Stimulated activated CD8-positive, alpha-beta memory T cell treated with anti-CD3 and anti-CD28 coated beads, Interleukin-4, amount 100 ng/mL, for 4 hours (primary cell): ENCODE measurements around the gene SLC44A3.
"Not testable (repeated sequence)": the region's sequence is repeated elsewhere in the genome, so short reads cannot be mapped to it uniquely, and the experiment has no call there.

Experiments used
- DNase-seq, 2 donors: peaks; one replicate each; pipeline ENCODE4 v3.0.0-alpha.2; 2020; ENCODE audit warnings: low read depth in 2 of 2, low spot score in 1 of 2

The SLC44A3 gene

DNA sequence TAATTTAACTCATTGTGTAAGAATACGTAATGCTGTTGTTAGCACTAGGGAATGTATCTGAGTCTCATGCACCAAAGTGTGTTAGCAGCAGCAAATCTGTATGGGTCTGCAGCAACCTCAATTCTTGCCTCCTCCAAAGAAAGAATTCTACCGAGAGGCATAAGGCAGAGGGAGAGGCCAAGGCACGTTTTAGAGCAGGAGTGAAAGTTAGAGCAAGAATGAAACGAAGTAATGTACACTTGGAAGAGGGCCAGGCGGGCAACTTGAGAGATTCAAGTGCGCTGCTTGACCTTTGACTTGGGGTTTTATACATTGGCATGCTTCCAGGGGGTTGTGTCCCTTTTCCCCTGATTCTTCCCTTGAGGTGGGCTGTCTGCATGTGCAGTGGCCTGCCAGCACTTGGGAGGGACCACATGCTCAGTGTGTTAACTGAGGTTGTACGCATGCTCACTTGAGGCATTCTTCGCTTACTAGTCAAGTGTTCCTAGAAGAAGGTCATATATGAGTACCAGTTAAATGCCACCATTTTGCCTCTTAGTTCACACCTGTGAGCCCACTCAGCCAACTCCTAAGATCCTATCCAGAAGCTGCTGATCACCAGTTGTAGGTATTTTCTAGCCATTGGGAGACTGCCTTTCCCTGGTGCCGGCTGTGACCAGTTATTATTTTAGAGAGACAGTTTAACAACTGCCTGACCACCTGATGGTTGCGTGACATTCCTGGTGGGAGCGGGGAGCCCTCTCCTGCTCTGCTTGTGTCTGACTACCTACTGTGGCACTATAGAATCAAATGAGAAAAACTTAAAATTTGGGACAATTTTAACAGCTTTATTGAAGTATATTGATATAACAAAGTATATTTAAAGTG, 109.4 kb downstream of the SLC44A3 start:
- no peak for DNase-seq

DNA sequence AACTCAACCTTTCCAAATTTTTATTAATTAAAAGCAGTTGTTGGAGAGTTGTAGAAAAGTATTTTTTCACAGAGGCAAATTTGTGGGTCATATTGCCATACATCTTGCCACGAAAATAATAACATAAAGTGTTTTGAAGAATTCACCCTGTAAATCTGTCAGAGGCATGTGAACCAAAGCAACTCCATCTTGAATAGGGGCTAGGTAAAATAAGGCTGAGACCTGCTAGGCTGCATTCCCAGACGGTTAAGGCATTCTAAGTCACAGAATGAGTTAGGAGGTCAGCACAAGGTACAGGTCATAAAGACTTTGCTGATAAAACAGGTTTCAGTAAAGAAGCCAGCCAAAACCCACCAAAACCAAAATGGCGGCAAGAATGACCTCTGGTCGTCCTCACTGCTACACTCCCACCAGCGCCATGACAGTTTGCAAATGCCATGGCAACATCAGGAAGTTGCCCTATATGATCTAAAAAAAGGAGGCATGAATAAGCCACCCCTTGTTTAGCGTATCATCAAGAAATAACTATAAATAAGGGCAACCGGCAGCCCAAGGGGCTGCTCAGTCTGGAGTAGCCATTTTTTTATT, 111.2 kb downstream of the SLC44A3 start:
- no peak for DNase-seq

DNA sequence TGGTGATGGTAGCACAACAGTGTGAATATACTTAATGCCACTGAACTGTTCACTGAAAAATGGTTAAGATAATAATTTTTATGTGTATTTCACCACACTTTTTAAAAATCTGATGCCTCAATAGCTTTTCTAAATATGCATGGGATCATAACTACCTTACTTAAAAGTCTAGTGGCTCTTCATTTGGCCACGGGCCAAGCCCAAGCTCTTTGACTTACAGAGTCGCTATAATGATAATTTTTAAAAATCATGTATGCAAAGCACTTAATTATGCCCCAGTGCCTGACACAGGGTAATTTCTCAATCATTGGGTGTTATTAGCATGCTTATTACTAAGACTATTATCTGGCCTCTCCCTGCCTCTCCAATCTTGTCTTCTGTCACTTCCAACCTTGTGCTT, 114.4 kb downstream of the SLC44A3 start:
- DNase-seq, result no peak

DNA sequence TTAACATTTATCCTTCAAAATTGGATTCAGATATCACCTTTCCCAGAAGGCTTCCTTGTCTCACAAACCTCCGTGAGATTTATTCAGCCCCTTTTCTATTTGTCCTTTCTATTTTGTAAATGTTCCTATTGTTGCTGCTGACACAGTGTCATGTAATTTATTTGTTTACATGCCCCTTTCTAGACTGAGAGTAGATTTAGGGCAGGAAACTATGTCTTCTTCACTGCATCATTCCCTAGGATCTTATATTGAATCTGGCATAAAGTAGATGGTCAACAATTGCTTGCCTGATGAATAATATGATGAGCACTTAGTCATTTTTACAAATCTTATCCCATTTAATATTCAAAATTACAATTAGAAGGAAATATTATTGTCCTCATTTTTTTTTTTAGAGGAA, 114.9 kb downstream of the SLC44A3 start:
- DNase-seq, result no peak

DNA sequence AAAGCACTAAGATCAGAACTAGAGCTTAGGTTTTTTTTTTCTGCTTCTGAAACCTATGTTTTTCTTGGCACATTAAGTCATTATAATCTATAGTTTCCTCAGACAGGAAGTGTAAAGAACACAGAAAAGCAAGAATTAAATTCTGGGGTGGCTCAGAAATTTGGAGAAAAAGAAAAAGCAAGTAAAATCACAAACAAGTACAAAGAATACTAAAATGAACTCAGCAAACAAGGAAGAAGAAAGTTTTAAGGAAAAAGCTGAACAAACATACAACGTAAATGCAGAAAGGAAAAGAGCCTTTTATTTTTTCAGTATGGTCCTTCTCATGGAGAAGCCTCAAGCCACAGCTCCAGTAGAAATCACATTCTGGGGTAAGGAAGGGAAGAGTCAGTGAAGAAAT, 115.3 kb downstream of the SLC44A3 start:
- no peak for DNase-seq

DNA sequence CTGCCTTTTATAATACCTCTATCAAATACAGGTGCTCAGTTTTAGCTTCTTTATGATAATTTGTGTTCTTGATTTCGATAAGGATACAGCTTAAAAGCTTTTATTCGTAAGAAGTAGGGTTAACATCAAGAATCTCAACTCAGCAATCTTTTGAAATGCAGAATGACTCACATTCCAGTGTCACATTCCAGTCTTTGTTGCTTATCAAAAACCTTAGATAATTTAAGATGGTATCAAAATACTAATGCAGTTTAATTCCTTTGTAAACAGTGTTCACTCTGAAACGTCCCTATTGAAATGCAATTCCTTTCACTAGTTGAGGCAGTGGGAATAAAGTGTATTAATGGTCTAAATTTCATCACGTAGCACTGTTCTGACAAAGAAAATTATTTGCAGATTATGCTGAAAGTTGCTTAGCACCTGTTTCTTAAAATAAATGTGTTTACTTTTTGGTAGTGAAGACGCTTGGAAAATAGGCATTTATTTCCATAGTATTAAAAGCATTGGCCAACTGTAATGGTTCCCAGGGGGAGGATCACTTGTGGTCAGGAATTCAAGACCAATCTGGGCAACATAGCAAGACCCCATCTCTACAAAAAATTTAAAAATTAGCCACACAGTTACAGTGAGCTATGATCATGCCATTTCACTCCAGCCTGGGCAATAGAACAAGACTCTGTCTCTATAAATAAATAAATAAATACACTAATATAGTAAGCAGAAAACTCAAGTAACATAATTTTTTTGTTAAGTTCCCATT, 116.9 kb downstream of the SLC44A3 start:
- no peak for DNase-seq

DNA sequence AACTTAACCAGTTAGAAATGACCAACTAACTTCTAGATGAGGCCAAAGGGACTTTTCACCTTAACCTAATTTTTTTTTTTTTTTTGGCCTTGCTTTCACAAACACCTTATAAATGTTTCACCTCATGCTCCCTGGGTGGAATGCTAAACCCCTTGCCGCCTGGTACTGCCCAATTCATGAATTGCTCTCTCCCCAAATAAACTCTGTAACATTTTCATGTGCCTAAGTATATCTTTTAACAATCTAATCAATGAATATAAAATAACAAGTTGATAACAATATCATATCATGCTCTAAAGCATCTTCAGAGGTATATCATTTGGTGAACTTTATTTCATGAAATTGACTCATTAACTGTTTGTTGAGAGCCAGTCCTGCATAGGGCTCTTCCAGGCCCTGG, 117.7 kb downstream of the SLC44A3 start:
- DNase-seq, result no peak

DNA sequence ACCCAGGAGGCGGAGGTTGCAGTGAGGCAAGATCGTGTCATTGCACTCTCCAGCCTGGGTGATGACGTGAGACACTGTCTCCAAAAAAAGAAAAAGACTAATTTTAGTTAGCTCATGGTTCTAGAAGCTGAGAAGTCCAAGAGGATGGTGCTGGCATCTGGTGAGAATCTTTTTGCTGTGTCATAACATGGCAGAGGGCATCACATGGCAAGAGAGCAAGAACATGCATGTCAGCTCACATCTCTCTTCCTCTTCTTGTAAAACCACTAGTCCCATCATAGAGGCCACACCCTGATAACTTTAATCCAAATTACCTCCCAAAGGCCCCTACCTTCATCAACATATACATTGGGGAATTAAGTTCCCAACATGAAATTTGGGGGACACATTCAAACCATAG, 120.6 kb downstream of the SLC44A3 start:
- DNase-seq, result no peak

DNA sequence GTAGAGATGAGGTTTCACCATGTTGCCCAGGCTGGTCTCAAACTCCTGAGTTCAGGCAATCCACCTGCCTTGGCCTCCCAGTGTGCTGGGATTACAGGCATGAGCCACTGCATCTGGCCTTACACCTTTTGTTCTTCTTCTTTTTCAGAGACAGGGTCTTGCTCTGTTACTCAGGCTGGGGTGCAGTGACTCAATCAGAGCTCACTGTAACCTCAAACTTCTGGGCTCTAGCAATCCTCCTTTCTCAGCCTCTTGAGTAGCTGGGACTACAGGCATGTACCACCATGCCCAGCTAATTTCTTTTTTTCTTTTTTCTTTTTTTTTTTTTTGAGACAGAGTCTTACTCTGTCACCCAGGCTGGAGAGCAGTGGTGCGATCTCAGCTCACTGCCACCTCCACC, 121.3 kb downstream of the SLC44A3 start:
- DNase-seq, result not testable (repeated sequence)

DNA sequence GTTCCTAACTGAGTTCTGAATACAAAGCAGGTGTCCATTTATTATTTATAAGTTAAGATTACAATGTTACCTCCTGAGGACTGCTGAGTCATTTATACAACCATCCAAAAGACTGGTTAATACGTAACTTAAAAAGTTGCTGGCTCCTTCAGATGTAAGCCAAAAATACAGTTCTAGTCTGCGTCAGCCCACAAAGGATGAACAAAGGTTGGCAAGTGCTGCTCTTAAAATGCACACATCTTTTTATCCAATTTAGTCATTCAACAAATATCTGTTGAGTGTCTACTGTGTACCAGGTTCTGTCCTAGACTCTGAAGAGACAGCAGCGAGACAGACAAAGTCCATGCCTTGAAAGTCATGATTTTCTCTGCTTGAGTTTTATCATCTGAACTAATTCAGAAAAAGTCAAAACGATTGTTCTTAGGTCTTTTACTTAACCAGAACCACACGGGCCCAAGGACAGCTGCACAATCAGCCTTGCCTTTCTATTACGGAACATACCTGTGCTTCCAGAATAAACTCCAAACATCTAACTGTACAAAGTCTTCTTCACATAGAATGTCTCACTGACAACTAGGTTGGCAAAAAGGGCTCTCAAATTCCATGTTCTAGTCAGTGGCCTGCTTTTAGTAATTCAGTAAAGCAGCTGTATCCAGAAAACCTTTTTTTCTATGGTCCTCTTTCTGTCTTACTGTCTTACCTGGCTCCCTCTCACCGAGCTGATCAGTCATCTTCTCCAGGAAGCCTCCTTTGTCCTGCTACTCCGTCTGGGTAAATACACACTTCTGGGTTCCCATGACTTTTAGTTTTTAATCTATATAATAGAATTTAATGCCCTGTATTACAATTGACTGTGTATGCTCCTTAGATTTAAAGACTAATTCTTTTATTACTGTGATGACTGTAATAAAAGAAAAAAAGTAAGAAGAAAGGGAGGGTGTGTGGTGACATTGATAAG, 122.3 kb downstream of the SLC44A3 start:
- DNase-seq, result no peak
